ENCODE data around the gene IL1B. TPM values are rescaled to one million over a fixed set of nuclear protein-coding genes. Genes with fewer than 3 reads are reported as not detected.
"Not testable (repeated sequence)": the region's sequence is repeated elsewhere in the genome, so short reads cannot be mapped to it uniquely, and the experiment has no call there.

IL1B gene
- not detected in 2 replicates for total RNA-seq
- polyA plus RNA-seq (2012), result not detected

DNA sequence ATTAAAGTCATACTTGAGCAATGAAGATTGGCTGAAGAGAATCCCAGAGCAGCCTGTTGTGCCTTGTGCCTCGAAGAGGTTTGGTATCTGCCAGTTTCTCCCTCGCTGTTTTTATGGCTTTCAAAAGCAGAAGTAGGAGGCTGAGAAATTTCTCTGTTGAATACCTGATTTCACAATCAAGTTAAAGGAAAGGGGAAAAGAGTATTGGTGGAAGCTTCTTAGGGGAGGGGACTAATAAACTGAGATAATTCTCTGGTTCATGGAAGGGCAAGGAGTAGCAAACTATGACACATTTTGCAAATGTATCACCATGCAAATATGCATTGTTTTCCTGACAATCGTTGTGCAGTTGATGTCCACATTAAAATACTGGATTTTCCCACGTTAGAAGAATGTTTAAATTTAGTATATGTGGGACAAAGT, at the start of gene IL1B:
Gene IL1B (minus strand): TSS at position 85 of the 423 bp plus-strand sequence. CDS start 550 bp downstream, outside the sequence.
- DNase-seq (ENCODE audit: low read depth), result no peak

- DNase-seq (ENCODE audit: low read depth), result no peak
Measured at GRCh38 chr2:112886291-112886690, 49.7 kb upstream of the IL1B start.

- no peak for DNase-seq (ENCODE audit: low read depth)
Measured at GRCh38 chr2:112885506-112885902, 48.9 kb upstream of the IL1B start.

DNA sequence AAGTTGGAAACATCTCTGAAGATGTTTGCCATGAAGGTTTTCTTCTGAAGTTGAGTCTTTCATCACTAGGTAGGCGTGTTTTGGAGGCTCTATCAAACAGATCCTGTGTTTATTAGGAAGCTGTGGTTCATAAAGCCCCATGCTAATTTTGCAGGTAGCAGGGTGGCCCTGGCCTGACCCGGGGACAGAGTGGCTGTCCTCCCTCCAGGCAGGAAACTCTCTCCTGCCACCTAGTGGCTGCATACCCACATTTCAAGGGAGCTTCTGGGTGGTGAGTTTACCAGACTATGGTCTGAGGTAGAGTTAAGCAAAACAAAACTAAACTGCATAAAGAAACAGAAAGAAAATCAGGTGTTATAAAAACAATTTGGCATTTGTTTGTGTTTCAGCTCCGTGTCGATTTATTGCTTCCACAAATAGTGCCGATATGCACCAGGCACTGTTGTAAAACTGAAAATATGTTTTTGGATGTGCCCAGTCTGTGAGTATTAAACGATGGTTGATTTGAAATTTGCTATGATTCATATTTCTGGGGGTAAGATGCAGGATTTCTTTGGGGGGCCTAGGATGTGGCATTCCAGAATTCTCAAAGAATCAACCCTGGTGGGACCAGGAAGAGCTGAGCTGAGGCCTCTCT, 48.4 kb upstream of the IL1B start:
- DNase-seq (ENCODE audit: low read depth), result peak; percentile 42

GRCh38 chr2:112883669-112884068, 47.1 kb upstream of the IL1B start:
- no peak for DNase-seq (ENCODE audit: low read depth)

- DNase-seq (ENCODE audit: low read depth), result peak; percentile 53
Measured at GRCh38 chr2:112881217-112881985, 44.8 kb upstream of the IL1B start.

DNA sequence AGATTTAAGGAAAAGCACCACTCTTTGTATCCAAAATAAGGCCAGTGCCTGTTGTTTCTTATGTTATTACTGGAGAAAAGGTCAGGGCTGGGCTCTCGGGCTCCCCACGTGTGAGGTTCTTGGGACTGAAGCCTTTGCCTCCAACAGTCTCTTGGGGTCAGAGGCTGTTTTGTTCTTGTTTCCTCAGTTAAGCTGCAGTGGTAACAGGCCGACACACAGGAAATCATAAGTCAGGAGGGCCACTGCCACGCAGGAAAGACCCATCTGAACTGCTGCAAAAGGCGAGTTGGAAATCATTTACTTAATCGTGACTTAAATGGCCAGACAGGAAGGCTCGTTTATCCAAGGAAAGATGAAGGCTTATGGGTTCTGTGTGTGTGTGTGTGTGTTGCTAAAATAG, 44.1 kb upstream of the IL1B start:
- DNase-seq (ENCODE audit: low read depth), result no peak

DNA sequence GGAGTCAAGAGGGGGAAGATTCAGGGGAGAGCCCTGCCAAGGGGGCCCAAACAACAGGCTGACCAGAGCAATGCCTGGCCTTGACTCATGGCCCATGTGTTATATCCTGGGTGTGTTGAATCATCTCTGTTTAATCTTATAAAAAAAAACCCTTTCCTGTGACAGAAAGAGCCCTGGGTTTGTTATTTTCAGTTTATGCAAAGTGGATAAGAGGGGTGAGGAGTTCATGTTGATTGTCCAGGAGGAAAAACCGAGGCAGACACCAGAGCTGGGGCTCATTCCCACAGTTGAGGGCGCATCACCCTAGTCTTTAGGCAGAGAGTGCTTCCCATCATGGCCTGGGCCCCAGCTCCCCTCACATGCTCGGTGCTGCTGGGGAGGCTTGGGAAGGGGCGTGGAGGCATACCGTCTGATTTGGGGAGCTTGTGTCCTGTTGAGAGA, 43.5 kb upstream of the IL1B start:
- no peak for DNase-seq (ENCODE audit: low read depth)

DNA sequence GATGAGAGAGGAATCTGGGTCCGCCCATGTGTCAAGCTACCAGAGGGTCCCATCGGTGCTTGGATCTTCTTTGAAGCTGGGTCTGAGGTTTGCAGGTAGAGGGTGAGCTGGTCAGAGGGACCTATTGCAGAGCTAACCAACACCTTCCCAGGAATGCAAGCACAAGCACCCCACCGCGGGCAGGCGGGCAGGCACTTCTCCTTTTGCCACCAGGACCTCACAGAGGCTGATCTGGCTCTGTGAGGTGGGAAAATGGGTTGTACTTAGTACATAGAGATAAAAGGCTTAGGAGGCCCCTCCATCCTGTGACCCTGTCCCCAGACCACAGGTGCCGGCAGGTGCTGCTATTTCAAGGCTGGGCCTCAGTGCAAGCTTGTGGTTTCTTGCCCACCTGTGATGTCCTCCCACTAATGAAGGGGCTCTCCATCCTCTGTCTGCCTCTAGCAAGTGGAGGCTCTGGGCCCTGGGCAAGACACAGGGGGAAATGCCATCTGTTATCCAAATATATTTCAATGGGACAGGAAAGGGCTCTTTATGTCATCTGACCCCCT, 43.0 kb upstream of the IL1B start:
- DNase-seq (ENCODE audit: low read depth), result no peak

GRCh38 chr2:112877423-112877822, 40.8 kb upstream of the IL1B start:
- no peak for DNase-seq (ENCODE audit: low read depth)

GRCh38 chr2:112876971-112877361, 40.4 kb upstream of the IL1B start:
- no peak for DNase-seq (ENCODE audit: low read depth)

- DNase-seq (ENCODE audit: low read depth), result no peak
Measured at GRCh38 chr2:112876257-112876970, 39.8 kb upstream of the IL1B start.

GRCh38 chr2:112870841-112871835, 34.6 kb upstream of the IL1B start:
- DNase-seq (ENCODE audit: low read depth), result no peak

DNA sequence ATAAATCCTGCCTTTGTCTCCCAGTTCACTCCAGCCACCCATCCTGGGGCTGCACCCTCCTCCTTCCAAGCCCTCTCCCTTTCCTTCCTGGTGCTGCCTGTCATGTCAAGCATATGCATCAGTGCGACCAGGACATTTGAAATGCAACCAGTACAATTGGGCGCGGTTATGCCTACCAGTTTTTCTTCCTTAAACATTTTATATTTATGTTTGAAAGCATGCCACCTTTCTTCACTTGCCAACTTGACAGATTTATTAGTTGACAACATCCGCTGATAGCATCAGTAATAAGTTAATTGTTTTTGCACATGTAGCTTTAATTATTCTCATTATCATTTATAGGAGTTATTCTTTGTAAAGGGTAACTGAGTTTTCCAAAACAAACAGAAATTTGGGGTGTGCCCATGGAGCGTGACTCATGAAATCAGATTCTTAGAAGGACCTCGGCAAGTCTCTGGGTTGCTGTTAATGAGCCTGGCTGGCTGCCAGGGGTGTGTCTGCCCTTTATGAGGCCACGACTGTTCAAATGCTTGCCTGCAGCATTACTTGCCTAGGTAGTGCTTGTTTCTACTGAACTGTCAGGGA, 32.8 kb upstream of the IL1B start:
- peak; percentile 70 for DNase-seq (ENCODE audit: low read depth)

DNA sequence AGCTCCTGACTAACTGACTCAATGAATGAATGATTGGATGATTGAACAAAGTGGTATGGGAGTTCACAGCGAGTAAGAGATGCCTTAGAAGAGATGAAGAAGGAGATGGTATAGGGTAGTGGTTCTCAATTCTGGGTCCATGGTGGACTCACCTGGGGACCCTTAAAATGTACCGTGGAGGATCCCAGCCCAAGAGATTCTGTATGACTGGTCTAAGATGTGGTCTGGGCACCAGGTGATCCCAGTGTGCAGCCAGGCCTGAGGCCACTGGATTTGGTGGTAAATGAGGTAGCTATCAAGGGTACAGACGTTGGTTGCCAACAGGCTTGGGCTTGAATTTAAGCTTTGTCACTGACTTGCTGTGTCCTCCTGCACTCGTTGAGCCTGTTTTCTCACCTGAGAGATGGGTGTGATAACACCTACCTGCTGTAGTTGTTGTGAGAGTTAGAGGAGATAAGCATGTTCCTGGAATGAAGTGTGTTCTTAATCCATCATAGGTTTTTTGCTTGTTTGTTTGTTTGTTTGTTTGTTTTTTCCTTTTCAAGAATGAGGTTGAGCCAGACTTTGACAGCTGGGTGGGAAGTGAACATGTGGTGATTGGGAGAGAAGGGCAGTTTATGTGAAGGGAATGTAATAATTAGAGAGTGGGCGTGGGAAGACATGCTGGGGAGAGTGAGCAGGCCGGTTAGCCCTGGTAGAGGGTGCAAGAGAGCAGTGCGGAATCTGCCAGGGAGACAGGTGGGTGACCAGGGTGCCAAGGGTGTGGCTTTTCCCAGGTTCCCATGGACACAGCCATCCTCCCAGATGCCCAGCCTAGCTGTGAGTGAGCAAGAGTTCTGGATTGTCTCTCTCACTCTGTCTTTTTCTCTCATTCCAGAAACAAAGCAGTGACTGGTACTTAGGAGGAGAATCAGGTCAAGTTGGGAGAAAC, 31.4 kb upstream of the IL1B start:
- no peak for DNase-seq (ENCODE audit: low read depth)

GRCh38 chr2:112866128-112866835, 29.7 kb upstream of the IL1B start:
- no peak for DNase-seq (ENCODE audit: low read depth)

DNA sequence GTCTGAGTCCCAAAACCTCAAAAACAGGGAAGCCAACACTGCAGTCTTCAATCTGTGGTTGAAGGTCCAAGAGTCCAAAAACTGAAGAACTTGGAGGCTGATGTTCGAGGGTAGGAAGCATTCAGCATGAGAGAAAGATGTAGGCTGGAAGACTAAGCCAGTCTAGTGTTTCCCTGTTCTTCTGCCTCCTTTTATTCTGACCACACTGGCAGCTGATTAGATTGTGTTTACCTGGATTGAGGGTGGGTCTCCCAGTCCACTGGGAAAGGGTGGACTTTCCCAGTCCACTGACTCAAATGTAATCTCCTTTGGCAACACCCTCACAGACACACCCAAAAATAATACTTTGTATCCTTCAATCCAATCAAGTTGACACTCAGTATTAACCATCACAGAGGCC, 27.5 kb upstream of the IL1B start:
- DNase-seq (ENCODE audit: low read depth), result no peak

DNA sequence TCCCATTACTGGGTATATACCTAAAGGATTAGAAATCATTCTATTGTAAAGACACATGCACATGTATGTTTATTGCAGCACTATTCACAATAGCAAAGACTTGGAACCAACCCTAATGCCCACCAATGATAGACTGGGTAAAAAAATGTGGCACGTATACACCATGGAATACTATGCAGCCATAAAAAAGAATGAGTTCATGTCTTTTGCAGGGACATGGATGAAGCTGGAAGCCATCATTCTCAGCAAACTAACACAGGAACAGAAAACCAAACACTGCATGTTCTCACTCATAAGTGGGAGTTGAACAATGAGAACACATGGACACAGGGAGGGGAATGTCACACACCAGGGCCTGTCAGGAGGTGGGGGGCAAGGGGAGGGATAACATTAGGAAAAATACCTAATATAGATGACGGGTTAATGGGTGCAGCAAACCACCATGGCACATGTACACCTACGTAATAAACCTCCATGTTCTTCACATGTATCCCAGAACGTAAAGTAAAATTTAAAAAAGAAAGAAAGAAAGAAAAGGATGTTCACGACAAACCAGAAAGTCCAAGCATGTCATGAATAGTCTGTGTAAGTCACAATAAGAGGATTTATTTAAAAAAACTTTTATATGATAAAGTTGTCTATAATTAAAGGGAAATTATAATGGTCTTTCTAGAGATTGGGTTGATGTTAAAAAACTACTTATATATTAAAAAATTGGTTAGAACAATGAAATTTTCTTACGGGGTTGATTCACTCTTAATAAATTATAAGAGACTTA, 23.0 kb upstream of the IL1B start:
- not testable (repeated sequence) for DNase-seq (ENCODE audit: low read depth)

Data from myocyte (in vitro differentiated cells).